ENCODE measurements around the gene MPRIP.

Gene MPRIP

DNA sequence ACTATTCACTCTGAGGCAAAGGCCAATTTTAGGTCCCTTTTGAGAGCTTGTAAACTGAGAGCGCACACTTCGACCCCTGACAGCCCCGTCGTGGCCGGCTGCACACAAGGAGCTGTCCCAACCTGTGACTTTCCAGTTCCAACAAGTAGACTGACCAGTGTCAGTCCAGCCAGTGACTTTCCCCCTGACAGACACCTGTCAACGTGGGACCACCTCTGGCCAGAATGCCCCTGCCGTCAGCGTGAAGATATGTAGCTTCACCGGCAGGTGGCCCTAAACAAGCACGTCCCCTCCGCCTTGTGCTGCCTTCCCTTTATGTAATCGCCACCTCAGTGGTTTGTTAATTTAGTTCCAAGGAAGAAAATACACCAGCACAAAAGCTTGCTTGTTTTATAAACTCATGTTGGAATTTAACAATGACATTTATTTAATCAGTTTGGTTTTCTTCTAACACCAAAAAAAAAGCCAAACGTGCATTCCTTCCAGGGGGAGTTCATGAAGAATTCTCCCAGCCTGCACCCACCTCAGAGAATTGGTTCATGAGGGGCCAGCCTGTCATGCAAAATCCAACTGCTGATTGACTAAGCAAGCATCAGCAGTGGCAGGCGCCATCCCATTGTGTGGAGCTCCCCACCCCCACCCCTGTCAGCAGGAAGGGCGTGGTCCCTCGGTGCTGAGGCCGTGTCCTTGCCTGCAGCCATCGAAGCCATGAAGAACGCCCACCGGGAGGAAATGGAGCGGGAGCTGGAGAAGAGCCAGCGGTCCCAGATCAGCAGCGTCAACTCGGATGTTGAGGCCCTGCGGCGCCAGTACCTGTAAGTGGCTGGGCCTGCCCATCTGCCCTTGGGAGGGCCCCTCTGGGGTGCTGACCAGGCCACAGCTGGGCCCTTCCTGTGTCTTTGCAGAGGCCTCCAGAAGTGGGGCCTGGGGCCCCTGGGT lies 130.0 kb downstream of the MPRIP start:
- Histone ChIP-seq H4K20me1 (ENCODE audit: insufficient read depth, low read length) (peaks cover 13% of the 10 kb centered on the region), H3K4me3 (ENCODE audit: low read depth in 1 of 2, low read length in 2 of 2) (no peak overlapping the region), H3K79me2 (ENCODE audit: insufficient read depth, low read length) (no peaks in the 10 kb centered on the region), H2AFZ (ENCODE audit: low read depth, low read length) (no peak overlapping the region), H3K4me1 (ENCODE audit: insufficient read depth, low read length) (no peaks in the 10 kb centered on the region), H3K9me3 (ENCODE audit: insufficient read depth, low read length, severe bottlenecking) (no peaks in the 10 kb centered on the region), H3K36me3 (ENCODE audit: insufficient read depth, low read length) (peaks cover 90% of the 10 kb centered on the region), H3K9ac (ENCODE audit: low read depth, low read length) (no peak overlapping the region), H3K27ac (ENCODE audit: low read length) (no peak overlapping the region), H3K4me2 (ENCODE audit: insufficient read depth, low read length) (no peak overlapping the region), H3K27me3 (ENCODE audit: insufficient read depth, low read length, poor library complexity) (no peaks in the 10 kb centered on the region)
- ATAC-seq (ENCODE audit: insufficient read depth, low read depth) (no peak), DNase-seq (no peak)
- no peak for TF ChIP-seq EZH2 (IDR thresholded peaks at IDR 0.05; ENCODE audit: borderline replicate concordance, low read depth, low read length, severe bottlenecking)
- TF ChIP-seq, protein P1, sequence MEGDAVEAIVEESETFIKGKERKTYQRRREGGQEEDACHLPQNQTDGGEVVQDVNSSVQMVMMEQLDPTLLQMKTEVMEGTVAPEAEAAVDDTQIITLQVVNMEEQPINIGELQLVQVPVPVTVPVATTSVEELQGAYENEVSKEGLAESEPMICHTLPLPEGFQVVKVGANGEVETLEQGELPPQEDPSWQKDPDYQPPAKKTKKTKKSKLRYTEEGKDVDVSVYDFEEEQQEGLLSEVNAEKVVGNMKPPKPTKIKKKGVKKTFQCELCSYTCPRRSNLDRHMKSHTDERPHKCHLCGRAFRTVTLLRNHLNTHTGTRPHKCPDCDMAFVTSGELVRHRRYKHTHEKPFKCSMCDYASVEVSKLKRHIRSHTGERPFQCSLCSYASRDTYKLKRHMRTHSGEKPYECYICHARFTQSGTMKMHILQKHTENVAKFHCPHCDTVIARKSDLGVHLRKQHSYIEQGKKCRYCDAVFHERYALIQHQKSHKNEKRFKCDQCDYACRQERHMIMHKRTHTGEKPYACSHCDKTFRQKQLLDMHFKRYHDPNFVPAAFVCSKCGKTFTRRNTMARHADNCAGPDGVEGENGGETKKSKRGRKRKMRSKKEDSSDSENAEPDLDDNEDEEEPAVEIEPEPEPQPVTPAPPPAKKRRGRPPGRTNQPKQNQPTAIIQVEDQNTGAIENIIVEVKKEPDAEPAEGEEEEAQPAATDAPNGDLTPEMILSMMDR (IDR thresholded peaks at IDR 0.05; ENCODE audit: borderline replicate concordance, extremely low read depth, low read length, poor library complexity, severe bottlenecking) = no peak

DNA sequence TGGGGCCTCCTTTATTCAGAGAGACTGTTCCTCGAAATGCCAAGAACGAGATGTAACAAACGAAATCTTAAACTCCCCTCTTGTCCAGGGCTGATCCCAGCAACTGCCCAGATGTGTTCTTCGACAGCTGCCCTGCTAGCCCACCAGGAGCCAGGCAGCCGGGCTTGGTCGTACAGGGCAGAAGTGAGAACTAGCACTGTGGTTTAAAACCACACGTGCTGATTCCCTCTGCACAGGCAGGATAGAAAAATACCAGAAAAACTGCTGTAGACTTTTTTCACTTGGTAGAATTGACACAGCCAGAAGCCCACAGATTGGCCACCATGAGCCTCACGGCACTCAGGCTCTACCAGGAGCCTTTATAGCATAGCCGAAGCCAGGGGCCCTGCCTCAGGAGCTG lies 130.7 kb downstream of the MPRIP start:
- Histone ChIP-seq H3K4me3 (ENCODE audit: low read depth in 1 of 2, low read length in 2 of 2) (no peak overlapping the region), H3K9ac (ENCODE audit: low read depth, low read length) (no peak overlapping the region), H3K27ac (ENCODE audit: low read length) (no peak overlapping the region), H3K4me1 (ENCODE audit: insufficient read depth, low read length) (no peaks in the 10 kb centered on the region), H3K79me2 (ENCODE audit: insufficient read depth, low read length) (no peaks in the 10 kb centered on the region), H4K20me1 (ENCODE audit: insufficient read depth, low read length) (peaks cover 10% of the 10 kb centered on the region), H3K36me3 (ENCODE audit: insufficient read depth, low read length) (peaks cover 90% of the 10 kb centered on the region), H2AFZ (ENCODE audit: low read depth, low read length) (no peak overlapping the region), H3K27me3 (ENCODE audit: insufficient read depth, low read length, poor library complexity) (no peaks in the 10 kb centered on the region), H3K4me2 (ENCODE audit: insufficient read depth, low read length) (no peak overlapping the region), H3K9me3 (ENCODE audit: insufficient read depth, low read length, severe bottlenecking) (no peaks in the 10 kb centered on the region)
- ATAC-seq (ENCODE audit: insufficient read depth, low read depth) (no peak), DNase-seq (no peak)
- TF ChIP-seq, protein P1 (IDR thresholded peaks at IDR 0.05; ENCODE audit: borderline replicate concordance, extremely low read depth, low read length, poor library complexity, severe bottlenecking) = no peak
- TF ChIP-seq EZH2 (IDR thresholded peaks at IDR 0.05; ENCODE audit: borderline replicate concordance, low read depth, low read length, severe bottlenecking) = no peak

DNA sequence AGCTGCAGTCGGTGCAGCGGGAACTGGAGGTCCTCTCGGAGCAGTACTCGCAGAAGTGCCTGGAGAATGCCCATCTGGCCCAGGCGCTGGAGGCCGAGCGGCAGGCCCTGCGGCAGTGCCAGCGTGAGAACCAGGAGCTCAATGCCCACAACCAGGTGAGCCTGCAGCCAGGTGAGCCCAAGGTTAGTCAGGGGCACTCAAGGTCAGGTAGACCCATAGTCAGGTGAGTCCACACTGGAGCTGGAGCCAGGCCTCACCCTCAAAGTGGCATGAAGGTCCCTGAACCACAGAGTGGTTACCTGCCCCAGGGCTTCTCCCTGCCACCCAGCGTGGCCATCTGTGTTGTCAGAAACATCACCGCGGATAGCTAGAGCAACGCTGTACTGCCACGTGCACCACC lies 131.7 kb downstream of the MPRIP start:
- Histone ChIP-seq H3K4me3 (ENCODE audit: low read depth in 1 of 2, low read length in 2 of 2) (no peak overlapping the region), H3K9me3 (ENCODE audit: insufficient read depth, low read length, severe bottlenecking) (no peaks in the 10 kb centered on the region), H2AFZ (ENCODE audit: low read depth, low read length) (no peak overlapping the region), H3K9ac (ENCODE audit: low read depth, low read length) (no peak overlapping the region), H3K4me2 (ENCODE audit: insufficient read depth, low read length) (no peak overlapping the region), H3K36me3 (ENCODE audit: insufficient read depth, low read length) (peaks cover 89% of the 10 kb centered on the region), H3K27ac (ENCODE audit: low read length) (no peak overlapping the region), H3K79me2 (ENCODE audit: insufficient read depth, low read length) (no peaks in the 10 kb centered on the region), H4K20me1 (ENCODE audit: insufficient read depth, low read length) (peaks cover 5% of the 10 kb centered on the region), H3K27me3 (ENCODE audit: insufficient read depth, low read length, poor library complexity) (no peaks in the 10 kb centered on the region), H3K4me1 (ENCODE audit: insufficient read depth, low read length) (no peaks in the 10 kb centered on the region)
- DNase-seq (no peak), ATAC-seq (ENCODE audit: insufficient read depth, low read depth) (no peak)
- no peak for TF ChIP-seq EZH2 (IDR thresholded peaks at IDR 0.05; ENCODE audit: borderline replicate concordance, low read depth, low read length, severe bottlenecking)
- TF ChIP-seq, protein P1 (IDR thresholded peaks at IDR 0.05; ENCODE audit: borderline replicate concordance, extremely low read depth, low read length, poor library complexity, severe bottlenecking) = no peak

All from DND-41 (cell line).